Endothelial cell of coronary artery (primary cell): Measurements from ENCODE around the gene RGPD4. TPM values are rescaled to one million over a fixed set of nuclear protein-coding genes. Genes with fewer than 3 reads are reported as not detected.

Source experiments
- total RNA-seq: library from RNA; depleted of rRNA; stranded (reverse); fragments of >200 nt; gene quantifications from 2 replicates; pipeline ENCODE4 v1.2.3, GENCODE V29; 2014

The RGPD4 gene
- not detected in 2 replicates for total RNA-seq

GRCh38 chr2:107826749-107827148 is at the start of gene RGPD4:
TSS of gene RGPD4 (plus strand) at chr2:107826892. CDS start at chr2:107827014, 122 bp downstream.

Other genes starting within 250 kb of the RGPD4 start
- not detected in 2 replicates for gene SLC5A7, start 159.6 kb downstream of the RGPD4 start, total RNA-seq